ENCODE data around the gene RGS7BP. TPM values are rescaled to one million over a fixed set of nuclear protein-coding genes. Genes with fewer than 3 reads are reported as not detected.

The RGS7BP gene
- total and polyA plus RNA-seq, 3 donors from 2014 or later = 0.63 to 7.8 (median 3.1) TPM

DNA sequence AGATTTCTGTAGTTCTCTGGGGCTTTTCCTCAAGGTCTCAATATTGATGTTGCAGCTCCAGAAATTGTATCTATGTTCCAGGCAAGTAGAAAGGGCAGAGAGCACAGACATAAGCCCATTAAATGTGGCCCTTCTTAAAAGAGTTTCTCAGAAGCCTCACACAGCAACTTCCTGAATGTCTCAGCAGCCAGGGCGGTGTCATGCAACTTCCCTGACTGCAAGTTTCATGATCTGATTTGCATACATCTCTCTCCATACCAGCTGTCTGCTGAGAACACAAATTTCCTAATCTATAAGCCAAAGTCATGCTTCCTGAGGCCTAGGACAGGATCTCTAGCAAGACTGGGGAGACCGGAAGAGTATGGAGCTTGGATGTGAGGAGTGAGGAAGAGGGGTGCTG is 13.0 kb downstream of the RGS7BP start:
- H3K4me1 ChIP-seq = no peaks in the 10 kb centered on the region
- no peak for DNase-seq
- intact Hi-C loops (cut with DNase I; ENCODE audit: low total_unique reads) = no loop called here
- no peaks in the 10 kb centered on the region for H3K36me3 ChIP-seq (ENCODE audit: low read depth, missing control alignments)
- H3K9me3 ChIP-seq = no peaks in the 10 kb centered on the region
- H3K27me3 ChIP-seq = no peaks in the 10 kb centered on the region
- no peak overlapping the region for H3K27ac ChIP-seq
- H3K4me3 ChIP-seq = no peak overlapping the region
- TF ChIP-seq POLR2A (IDR thresholded peaks at IDR 0.05) = no peak
- TF ChIP-seq, protein P1, sequence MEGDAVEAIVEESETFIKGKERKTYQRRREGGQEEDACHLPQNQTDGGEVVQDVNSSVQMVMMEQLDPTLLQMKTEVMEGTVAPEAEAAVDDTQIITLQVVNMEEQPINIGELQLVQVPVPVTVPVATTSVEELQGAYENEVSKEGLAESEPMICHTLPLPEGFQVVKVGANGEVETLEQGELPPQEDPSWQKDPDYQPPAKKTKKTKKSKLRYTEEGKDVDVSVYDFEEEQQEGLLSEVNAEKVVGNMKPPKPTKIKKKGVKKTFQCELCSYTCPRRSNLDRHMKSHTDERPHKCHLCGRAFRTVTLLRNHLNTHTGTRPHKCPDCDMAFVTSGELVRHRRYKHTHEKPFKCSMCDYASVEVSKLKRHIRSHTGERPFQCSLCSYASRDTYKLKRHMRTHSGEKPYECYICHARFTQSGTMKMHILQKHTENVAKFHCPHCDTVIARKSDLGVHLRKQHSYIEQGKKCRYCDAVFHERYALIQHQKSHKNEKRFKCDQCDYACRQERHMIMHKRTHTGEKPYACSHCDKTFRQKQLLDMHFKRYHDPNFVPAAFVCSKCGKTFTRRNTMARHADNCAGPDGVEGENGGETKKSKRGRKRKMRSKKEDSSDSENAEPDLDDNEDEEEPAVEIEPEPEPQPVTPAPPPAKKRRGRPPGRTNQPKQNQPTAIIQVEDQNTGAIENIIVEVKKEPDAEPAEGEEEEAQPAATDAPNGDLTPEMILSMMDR (IDR thresholded peaks at IDR 0.05) = no peak
- 97 to 100% methylated on average over 2 of the region's 2 CpGs for WGBS, 2 donors

GRCh38 chr5:64519263-64519662 is 13.4 kb downstream of the RGS7BP start:
- Histone ChIP-seq H3K9me3 (no peaks in the 10 kb centered on the region), H3K36me3 (ENCODE audit: low read depth, missing control alignments) (no peaks in the 10 kb centered on the region), H3K4me1 (no peaks in the 10 kb centered on the region), H3K27me3 (no peaks in the 10 kb centered on the region), H3K27ac (no peak overlapping the region), H3K4me3 (no peak overlapping the region)
- no peak for DNase-seq
- 88 to 90% methylated on average over 4 of the region's 4 CpGs for WGBS, 2 donors
- TF ChIP-seq, protein P1 (IDR thresholded peaks at IDR 0.05) = no peak
- no peak for TF ChIP-seq POLR2A (IDR thresholded peaks at IDR 0.05)
- intact Hi-C loops (cut with DNase I; ENCODE audit: low total_unique reads) = no loop called here

DNA sequence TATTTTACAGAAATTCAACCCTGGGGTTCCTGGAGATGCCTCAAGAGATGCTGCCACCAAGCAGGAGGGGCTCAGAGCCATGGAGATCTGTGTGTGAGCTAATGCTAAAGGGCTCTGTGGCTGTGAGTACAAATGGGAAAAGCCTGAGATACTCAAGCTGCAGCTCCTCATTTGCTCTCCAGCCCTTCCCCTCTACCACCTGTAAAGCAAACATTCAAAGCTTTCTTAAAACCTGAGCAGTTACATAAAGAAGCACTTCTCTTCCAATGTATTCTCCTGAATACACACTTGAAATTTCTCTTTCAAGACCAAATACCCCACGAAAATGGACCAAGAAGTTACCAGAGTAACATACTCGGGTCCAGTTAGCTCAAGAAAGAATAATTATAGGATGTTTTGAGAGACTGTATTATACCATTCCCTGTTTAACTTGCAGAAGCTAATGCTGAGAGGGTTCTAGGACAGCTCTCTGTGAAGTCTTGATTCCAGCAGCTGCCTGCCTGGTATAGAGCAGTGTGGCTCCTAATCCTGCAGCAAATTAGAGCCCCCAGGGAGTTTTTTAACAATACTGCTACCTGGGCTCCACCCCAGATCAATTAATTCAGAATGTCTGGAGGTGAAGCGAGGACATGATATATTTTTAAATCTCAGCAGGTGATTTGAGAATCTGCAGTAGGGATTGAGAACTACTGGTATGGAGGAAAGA is 21.1 kb downstream of the RGS7BP start:
- no peaks in the 10 kb centered on the region for H3K27me3 ChIP-seq
- no peaks in the 10 kb centered on the region for H3K36me3 ChIP-seq (ENCODE audit: low read depth, missing control alignments)
- peaks cover 6% of the 10 kb centered on the region for H3K4me1 ChIP-seq
- H3K4me3 ChIP-seq = no peak overlapping the region
- no peaks in the 10 kb centered on the region for H3K9me3 ChIP-seq
- no peak overlapping the region for H3K27ac ChIP-seq
- DNase-seq = no peak
- WGBS, 2 donors = 85 to 93% methylated on average over 3 of the region's 3 CpGs
- intact Hi-C loops (cut with DNase I; ENCODE audit: low total_unique reads) = no loop called here
- no peak for TF ChIP-seq POLR2A (IDR thresholded peaks at IDR 0.05)
- TF ChIP-seq, protein P1 (IDR thresholded peaks at IDR 0.05) = no peak

- TF ChIP-seq, protein P1 (IDR thresholded peaks at IDR 0.05) = no peak
- no peak for TF ChIP-seq POLR2A (IDR thresholded peaks at IDR 0.05)
- H3K9me3 ChIP-seq = no peaks in the 10 kb centered on the region
- H3K27me3 ChIP-seq = no peaks in the 10 kb centered on the region
- peak overlapping the region; percentile 40 to 71 for H3K27ac ChIP-seq
- intact Hi-C loops (cut with DNase I; ENCODE audit: low total_unique reads) = no loop called here
- no peak for DNase-seq
- WGBS, 2 donors = 52 to 58% methylated on average over 3 of the region's 3 CpGs
- no peaks in the 10 kb centered on the region for H3K36me3 ChIP-seq (ENCODE audit: low read depth, missing control alignments)
- peaks cover 7% of the 10 kb centered on the region for H3K4me1 ChIP-seq
- no peak overlapping the region for H3K4me3 ChIP-seq
These were observed 24.3 kb downstream of the RGS7BP start for GRCh38 chr5:64530076-64530475.

DNA sequence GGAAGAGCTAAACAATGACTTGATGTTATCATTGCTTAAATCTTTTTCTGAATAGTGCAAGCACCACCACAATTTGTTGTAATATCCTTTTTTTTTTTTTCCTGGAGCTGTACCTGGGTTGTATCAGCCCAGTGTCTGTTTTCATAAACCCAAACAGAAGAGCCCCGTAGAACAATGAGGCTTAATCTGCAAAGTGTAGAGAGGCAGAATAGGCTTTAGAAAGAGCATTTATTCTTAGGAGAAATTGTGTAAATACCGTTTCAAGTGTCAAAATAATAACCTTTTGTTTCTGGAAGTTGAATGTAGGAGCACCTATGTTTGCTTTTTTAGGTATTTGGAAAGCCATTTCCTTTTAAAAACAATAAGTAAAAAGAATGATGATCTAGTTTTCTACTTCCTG is 26.4 kb downstream of the RGS7BP start:
- DNase-seq = no peak
- H3K4me1 ChIP-seq = peaks cover 7% of the 10 kb centered on the region
- no peaks in the 10 kb centered on the region for H3K9me3 ChIP-seq
- H3K36me3 ChIP-seq (ENCODE audit: low read depth, missing control alignments) = no peaks in the 10 kb centered on the region
- no peak overlapping the region for H3K4me3 ChIP-seq
- TF ChIP-seq, protein P1 (IDR thresholded peaks at IDR 0.05) = no peak
- no peak for TF ChIP-seq POLR2A (IDR thresholded peaks at IDR 0.05)
- no peaks in the 10 kb centered on the region for H3K27me3 ChIP-seq
- intact Hi-C loops (cut with DNase I; ENCODE audit: low total_unique reads) = no loop called here
- 33 to 39% methylated on average over 2 of the region's 2 CpGs for WGBS, 2 donors
- H3K27ac ChIP-seq = no peak overlapping the region

All from testis (tissue), 3 donors.